Suprapubic skin (tissue), 3 donors: ENCODE results near the gene RFPL1.

Experiments
- CTCF ChIP-seq, 2 donors: fragments of 200-600 bp in 1 of 2; fragments of 450-650 bp in 1 of 2; sonication (generic) in 1 of 2; IDR thresholded peaks; one replicate each; pipeline ENCODE4 v1.5.1; 2016 to 2019; ENCODE audit warnings: antibody characterized with exemption in 2 of 2, mild to moderate bottlenecking in 1 of 2, moderate library complexity in 1 of 2
- POLR2A ChIP-seq, 2 donors: fragments of 450-650 bp; IDR thresholded peaks; one replicate each; pipeline ENCODE4 v1.6.1; 2017; ENCODE audit warnings: antibody characterized with exemption in 2 of 2, mild to moderate bottlenecking in 2 of 2, moderate library complexity in 2 of 2

DNA sequence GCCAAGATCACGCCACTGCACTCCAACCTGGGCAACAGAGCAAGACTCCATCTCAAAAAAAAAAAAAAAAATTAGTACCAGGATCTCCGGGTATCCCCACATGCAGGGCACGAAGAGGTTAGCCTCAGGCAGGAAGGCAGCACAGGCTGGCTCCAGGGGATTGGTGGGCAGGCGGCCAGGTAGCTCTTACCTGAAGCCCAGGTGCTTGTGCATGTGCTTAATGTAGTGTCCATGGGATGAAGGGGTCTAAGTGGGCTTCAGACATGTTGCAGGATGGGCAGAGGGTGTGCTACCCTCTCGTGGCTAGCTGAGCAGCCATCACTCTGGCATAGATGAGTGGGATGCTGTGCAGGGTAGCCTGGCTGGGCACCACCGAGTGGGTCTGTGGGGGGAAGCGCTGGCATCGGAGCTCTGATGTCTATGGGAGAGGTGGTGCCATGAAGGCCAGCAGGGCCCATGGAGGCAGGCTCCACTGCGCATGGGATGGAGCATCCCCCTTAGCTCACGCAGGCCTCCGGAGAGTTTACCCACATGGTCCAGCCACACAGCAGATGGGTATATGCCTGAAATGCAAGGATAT is 11.0 kb downstream of the RFPL1 start:
- TF ChIP-seq CTCF (IDR thresholded peaks at IDR 0.05) (no peak), POLR2A (IDR thresholded peaks at IDR 0.05) (no peak)
